GM04504 (cell line): ENCODE results near the gene EEF1G.
"Not testable (repeated sequence)": the region's sequence is repeated elsewhere in the genome, so short reads cannot be mapped to it uniquely, and the experiment has no call there.

Experiments
- DNase-seq: peaks from one replicate; pipeline ENCODE4 v3.0.0-alpha.2; 2012; ENCODE audit warnings: low read depth

The EEF1G gene

DNA sequence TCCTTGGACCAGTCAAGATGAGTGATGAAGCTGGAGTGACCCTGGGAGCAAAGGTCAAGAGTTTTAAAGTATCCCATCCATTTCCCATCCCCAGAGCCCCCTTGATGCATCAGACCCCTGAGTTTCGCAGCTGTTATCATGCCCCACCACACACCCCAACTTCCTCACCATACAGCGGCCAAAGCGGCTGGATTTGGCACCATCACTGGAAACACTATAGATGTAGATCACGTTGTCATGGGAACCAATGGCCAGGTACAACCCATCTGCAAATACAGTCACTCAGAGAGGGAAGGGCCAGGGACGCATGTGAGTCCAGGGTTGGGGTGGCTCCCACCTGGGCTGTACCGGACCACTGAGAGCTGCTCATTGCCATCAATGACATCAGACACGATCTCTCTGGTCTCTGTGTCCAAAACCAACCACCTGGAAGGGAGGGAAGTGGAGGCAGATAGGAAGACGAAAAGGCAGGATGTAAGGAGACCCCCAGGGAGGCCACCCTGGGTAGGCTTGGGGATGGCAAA is 30.1 kb upstream of the EEF1G start:
- DNase-seq: no peak

DNA sequence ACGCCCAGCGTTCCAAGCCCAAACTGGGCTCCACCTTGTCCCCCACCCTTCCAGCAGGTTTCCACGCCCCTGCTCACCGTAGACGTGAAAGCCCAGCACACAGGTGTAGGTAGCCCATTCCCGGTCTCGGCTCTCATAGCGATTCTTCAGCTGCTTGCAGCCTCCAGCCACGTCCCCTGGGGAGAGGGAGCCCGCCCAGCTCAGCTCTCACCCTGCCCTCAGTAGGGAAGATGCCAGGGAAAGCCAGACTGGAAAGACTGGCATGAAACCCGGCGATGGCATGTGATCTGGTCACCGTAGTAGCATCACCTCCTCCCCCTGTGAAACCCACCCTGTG is 29.3 kb upstream of the EEF1G start:
- no peak for DNase-seq

DNA sequence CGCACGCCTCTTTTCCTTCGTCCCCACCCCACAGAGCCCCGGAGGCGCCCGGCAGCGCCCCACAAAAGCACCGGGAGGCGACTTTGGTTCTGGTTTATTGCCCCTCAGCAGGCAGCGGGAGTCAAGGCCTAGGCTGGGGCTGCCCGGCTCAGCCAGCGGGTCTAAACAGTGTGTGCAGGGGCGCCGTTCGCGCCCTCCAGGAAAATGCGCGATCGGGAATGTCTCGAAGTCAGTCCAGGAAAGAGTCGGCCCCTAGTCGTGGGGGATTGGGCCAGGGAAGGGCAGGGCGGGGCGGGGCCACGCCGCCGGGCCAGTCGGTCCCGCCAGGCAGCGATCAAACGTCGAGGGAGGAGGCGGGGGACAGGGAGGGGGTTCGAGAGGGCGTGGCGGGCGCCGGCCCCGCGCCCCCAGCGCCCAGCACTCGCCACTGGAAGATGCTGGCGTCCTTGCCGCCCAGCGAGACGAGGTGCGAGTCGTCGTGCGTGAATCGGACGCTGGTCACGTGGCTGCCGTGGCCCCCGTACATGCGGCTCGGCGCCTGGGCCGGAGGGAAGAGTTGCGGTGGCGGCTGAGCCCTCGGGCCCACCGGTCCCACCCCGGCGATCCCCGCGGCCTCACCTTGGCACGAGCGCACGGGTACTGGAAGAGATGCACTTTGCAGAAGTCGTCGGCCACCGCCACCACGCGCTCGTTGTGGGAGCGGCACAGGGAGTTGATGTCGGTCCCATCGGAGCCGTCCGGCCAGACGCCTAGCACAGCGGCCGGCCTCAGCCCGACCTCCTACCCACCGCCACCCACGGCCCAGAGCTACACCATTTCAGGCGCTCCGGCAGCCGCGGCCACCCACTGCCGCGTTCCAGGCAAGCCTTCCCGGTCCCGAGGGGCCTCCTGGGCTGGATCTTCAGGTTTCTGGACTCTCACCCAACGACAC is 28.7 kb upstream of the EEF1G start:
- DNase-seq: no peak

DNA sequence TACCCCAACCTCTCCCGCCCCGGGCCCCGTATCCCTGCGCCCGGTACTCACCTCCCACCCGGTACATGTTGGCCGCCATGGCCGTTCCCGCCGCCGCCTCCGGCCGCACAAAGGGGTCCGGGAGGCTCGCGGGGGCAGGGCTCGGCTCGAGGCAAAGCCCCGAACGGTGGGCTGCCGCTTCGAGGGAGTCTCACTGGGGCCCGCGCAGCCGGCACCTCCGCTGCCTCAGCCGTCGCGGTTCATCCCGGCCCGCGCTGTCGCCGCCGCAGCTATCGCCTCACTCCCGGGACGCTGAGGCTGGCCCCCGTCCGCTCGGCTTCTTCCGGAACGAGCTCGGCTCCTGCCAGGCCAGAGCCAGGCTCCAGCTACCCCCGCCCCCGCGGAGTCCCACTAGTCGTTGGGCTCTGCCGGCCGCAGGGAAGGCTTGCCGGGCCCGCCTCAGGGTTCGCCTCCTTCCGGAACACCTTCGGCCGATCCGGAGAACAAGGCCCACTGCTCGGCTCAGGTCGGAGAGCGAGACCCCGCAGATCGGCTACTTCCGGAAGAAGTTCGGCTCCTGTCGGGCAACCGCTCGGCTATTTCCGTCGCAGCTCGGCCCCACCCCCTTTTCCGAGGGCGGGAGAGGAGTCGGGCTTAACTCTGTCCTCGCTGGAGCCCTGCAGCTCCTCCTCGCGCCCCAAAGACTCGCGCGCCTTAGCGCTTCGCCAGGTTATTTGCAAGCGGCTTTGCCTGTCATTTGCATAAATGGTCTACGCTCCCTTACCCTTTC is 27.9 kb upstream of the EEF1G start, which contains the start of gene MTA2:
Gene MTA2, minus strand, starts transcription at position 494 of the 769 bp plus-strand sequence. Its CDS starts 415 bp downstream, at position 79.
- peak; percentile 95 for DNase-seq

GRCh38 chr11:62601122-62601371 is 27.4 kb upstream of the EEF1G start:
- DNase-seq: no peak

- no peak for DNase-seq
Observed at GRCh38 chr11:62600367-62601121, 26.9 kb upstream of the EEF1G start.

GRCh38 chr11:62599901-62600300 is 26.2 kb upstream of the EEF1G start:
- no peak for DNase-seq

- peak; percentile 95 for DNase-seq
Observed at GRCh38 chr11:62599069-62599696, 25.5 kb upstream of the EEF1G start.

GRCh38 chr11:62595124-62595523 is 21.4 kb upstream of the EEF1G start:
- DNase-seq: no peak

DNA sequence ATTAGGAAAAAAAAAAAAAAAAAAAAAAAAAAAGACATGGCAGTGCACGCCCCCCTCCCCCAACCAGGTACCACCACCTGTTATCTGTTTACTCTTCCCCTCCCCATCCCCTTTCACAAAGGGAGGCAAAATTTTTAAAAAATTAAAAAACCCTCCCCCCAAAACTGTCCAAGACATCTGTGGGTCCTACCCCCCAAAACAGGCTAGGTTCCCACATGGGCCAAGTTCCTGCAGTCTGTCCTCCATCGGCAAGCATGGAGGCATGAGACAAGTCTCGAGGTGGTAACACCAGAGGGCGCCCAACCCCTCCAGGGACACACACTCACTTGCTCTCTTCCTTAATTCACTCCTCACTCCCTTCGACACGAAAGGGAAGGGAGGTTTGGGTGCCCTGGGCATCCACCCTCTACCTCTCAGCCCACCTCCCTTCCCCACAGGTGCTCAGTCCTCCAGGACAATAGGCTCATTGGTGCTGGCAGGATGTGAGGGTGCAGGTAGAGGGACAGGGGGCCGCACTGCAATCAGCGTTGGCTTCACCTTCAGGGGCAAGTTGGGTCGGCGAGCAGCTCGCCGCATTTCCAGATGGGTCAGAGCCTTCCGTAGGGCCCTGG is 19.8 kb upstream of the EEF1G start:
- peak; percentile 55 for DNase-seq

DNA sequence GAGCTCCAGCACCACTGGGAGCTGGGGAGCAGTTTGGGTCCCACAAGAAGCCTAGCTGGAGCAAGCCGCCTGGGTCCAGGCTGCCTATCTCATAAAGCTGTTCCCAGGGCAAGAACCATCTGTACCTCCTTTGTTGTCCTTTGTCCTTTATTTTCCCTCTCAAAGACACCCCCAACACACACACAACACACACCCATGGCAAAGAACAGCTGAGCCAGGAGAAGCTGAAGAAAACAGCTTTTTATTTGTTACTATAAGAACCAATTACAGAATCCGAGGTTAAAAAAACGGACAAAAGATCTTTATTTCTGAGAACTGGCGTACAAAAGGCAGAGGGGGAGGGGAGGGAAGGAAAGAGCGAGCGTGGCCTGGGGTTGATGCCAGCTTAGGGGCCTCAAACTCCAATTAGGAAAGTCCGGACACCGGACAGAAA is 19.3 kb upstream of the EEF1G start:
- no peak for DNase-seq

DNA sequence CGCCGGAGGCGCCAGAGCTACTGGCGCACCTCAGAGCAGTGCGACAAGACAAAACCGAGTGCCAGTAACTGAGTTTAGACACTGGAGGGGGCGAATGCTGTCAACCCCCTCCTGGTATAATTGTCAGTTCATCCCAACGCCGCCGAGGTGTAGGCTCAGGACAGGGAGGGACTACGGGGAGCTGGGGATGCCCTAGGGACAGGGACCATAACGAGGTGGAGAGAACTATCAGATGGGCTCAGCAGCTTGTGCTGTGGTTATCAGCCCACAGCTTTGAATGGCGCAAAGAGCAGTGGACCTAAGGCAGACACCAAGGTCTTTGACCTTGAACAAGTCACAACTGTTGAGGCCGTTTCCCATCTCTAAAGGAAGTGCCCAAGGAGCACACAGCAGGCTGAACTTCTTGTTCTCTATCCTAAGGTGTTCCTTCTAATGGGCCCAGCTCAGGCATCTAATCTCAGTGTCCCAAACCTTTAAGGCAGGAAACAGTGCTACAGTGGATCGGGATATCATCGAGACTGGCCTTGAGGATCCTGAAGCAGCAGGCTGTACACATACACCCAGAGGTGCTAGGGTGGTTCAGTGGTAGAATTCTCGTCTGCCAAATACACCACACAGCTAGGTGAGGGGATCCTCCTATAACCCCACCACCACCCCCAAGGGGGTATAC is 18.6 kb upstream of the EEF1G start:
- DNase-seq: no peak

DNA sequence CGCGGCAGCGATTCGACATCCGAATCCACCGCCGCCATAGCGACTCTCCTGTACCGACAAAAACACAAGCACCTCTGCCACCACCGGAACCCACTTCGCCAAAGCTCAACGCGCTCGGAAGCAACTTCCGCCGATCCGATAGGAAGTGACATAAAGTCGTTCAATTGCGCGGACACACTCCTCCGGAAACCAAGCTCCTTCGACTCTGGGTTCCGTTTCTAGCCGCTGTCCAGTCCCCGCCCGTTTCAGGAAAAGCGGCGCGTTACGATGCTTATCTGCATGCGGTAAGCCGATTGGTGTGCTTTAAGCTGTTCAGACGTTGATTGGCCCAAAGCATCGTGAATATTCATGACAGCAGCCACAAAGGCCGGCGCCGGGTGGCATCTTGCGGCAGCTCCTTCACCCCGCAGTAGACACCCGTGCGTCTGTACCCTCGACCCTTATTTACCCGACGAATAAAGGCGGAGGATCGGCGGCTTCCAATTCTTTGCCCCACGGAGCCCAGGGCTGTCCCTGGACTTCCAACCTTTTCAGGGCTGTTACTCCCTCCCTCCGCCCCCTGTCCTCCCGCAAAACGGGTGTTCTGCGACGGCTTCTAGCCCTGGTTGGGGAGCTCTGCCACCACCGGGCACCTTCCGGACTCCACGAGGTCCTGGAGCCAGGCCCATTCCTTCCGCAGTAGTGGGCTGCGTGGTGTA is 17.9 kb upstream of the EEF1G start, which contains the start of gene TUT1:
Gene TUT1, minus strand, starts transcription at position 76 of the 698 bp plus-strand sequence. Its CDS starts 38 bp downstream, at position 38.
- DNase-seq: peak; percentile 98

DNA sequence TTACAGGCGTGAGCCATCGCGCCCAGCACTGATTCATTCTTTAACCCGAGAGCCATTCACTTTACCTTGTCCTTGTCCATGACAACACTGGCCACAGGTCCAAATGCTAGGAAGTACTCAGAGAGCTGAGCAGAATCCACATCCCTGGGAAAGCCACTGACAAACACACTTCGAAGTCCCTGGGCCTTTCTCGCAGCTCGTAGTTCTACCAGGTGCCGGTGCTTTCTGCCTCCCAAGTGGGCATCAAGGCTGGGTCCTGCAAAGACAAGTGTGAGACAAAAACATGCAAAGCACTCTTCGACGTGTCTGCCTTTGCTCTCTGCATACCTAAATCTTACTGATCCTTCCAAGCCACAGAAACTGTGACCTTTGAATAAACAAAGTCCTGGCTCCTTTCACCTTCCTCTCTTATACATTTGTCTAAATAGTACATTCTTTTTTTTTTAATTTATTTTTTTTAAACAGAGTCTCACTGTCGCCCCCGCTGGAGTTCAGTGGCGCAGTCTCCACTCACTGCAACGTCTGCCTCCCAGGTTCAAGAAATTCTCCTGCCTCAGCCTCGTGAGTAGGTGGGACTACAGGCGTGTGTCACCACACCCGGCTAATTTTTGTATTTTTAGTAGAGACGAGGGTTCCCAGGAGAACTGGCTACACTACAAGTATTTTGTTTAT is 15.4 kb upstream of the EEF1G start:
- DNase-seq: no peak

DNA sequence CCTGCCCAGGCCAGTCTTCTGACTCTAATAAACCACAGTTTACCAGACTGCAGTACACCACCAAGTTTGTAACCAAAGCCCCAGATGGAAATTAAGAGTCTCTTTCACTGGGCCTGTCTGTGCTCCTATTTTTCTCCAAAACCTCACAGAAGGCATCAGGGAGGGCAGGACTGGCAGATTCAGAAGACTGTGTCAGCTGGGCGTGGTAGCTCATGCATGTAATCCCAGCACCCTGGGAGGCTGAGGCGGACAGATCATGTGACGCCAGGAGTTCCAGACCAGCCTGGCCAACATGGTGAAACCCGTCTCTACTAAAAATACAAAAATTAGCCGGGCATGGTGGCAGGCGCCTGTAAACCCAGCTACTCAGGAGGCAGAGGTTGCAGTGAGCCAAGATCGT is 11.7 kb upstream of the EEF1G start:
- not testable (repeated sequence) for DNase-seq

GRCh38 chr11:62581735-62582134 is 8.0 kb upstream of the EEF1G start:
- not testable (repeated sequence) for DNase-seq

DNA sequence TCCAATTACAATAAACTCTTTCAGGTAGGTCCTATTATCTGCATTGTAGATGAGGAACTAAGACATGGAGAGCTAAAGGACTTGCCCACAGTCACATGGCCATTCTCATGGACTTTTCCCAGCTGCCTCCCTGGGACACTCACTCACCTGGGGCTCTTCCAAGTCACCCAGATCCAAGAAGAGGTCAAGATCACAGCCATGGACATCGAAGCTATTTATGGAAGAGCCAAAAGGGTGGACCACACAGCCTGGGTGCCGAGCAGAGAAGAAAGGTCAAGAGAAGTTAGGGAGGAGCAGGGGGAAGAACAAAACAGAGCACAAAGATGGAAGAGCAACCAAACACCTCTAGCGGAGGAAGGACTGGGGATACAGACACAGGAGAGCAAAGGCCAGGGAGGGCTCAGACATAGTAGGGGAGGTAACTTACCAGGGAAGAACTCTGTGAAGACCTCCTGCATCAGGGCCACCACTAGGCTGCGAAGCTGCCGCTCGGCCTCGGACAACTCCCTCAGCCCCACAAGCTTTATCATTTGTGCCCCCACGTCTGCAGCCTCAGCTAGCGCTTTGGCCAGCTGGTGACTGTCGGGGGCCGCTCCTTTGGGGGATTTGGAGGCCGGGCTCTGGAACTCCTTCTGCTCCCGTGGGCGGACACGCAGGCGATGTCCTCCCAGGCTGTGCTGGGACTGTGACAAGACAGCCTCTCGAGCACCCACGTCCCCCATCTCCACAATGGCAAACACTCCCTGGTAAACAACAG is 7.4 kb upstream of the EEF1G start:
- DNase-seq: no peak

DNA sequence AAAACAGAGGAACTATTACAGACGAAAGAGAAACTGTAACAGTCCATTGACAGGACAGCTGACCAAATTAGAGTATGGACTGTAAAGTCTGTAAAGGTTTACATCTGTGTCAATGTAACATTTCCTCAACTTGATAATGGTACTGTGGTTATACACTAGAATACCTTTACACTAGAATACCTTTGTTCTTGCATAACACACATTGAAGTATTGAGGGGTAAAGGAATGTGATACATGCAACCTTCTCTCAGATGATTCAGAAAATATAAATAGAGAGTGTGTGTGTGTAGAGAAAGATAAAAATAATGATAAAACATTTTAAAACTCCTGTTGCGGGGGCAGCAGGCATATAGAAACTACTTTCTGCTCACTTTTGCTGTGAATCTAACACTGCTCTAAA is 5.6 kb upstream of the EEF1G start:
- no peak for DNase-seq

GRCh38 chr11:62578541-62578940 is 4.8 kb upstream of the EEF1G start:
- no peak for DNase-seq
